ENCODE data around the gene RARRES2. TPM values are rescaled to one million over a fixed set of nuclear protein-coding genes. Genes with fewer than 3 reads are reported as not detected.

RARRES2 gene
- total RNA-seq, 2 donors from 2014 or later = 76.4 to 102 TPM

- peaks cover 5 to 25% of the 10 kb centered on the region in 2 donors for H3K4me1 ChIP-seq (ENCODE audit: control insufficient read depth in 1 of 2, low read depth in 2 of 2)
- H3K36me3 ChIP-seq = peaks cover 30% of the 10 kb centered on the region
- no peak for TF ChIP-seq CTCF (IDR thresholded peaks at IDR 0.05)
- no peaks in the 10 kb centered on the region for H3K9me3 ChIP-seq
- ATAC-seq (ENCODE audit: insufficient number of reproducible peaks, low FRiP score, low read depth) (no peak), DNase-seq (ENCODE audit: low spot score) (no peak)
- no peak overlapping the region for H3K4me3 ChIP-seq
- H3K27me3 ChIP-seq (replicated peaks; ENCODE audit: insufficient read depth) = no peaks in the 10 kb centered on the region
- no peak overlapping the region for H3K27ac ChIP-seq
Measured at GRCh38 chr7:150375662-150376521, 34.5 kb upstream of the RARRES2 start.

GRCh38 chr7:150374472-150374871 is 33.0 kb upstream of the RARRES2 start:
- Histone ChIP-seq H3K9me3 (no peaks in the 10 kb centered on the region), H3K36me3 (peaks cover 30% of the 10 kb centered on the region), H3K4me1 (ENCODE audit: control insufficient read depth in 1 of 2, low read depth in 2 of 2) (peaks cover 12 to 32% of the 10 kb centered on the region in 2 donors), H3K27ac (no peak overlapping the region), H3K4me3 (no peak overlapping the region), H3K27me3 (replicated peaks; ENCODE audit: insufficient read depth) (no peaks in the 10 kb centered on the region)
- no peak for DNase-seq (ENCODE audit: low spot score)
- no peak for ATAC-seq (ENCODE audit: insufficient number of reproducible peaks, low FRiP score, low read depth)
- no peak for TF ChIP-seq CTCF (IDR thresholded peaks at IDR 0.05)

GRCh38 chr7:150374026-150374425 is 32.6 kb upstream of the RARRES2 start:
- peaks cover 30% of the 10 kb centered on the region for H3K36me3 ChIP-seq
- DNase-seq (ENCODE audit: low spot score) = no peak
- no peaks in the 10 kb centered on the region for H3K9me3 ChIP-seq
- ATAC-seq (ENCODE audit: insufficient number of reproducible peaks, low FRiP score, low read depth) = no peak
- no peak overlapping the region for H3K27ac ChIP-seq
- no peaks in the 10 kb centered on the region for H3K27me3 ChIP-seq (replicated peaks; ENCODE audit: insufficient read depth)
- TF ChIP-seq CTCF (IDR thresholded peaks at IDR 0.05) = no peak
- H3K4me1 ChIP-seq (ENCODE audit: control insufficient read depth in 1 of 2, low read depth in 2 of 2) = peaks cover 13 to 36% of the 10 kb centered on the region in 2 donors
- H3K4me3 ChIP-seq = no peak overlapping the region

- Histone ChIP-seq H3K4me3 (no peak overlapping the region), H3K9me3 (no peaks in the 10 kb centered on the region), H3K4me1 (ENCODE audit: control insufficient read depth in 1 of 2, low read depth in 2 of 2) (peaks cover 11 to 32% of the 10 kb centered on the region in 2 donors), H3K27ac (no peak overlapping the region), H3K27me3 (replicated peaks; ENCODE audit: insufficient read depth) (no peaks in the 10 kb centered on the region), H3K36me3 (peaks cover 30% of the 10 kb centered on the region)
- TF ChIP-seq CTCF (IDR thresholded peaks at IDR 0.05) = no peak
- DNase-seq (ENCODE audit: low spot score) = no peak
- no peak for ATAC-seq (ENCODE audit: insufficient number of reproducible peaks, low FRiP score, low read depth)
Measured at GRCh38 chr7:150373049-150373801, 31.8 kb upstream of the RARRES2 start.

All from thoracic aorta (tissue), 2 donors.